ENCODE measurements around the gene LBH.

GRCh38 chr2:30217644-30218337 is 13.5 kb upstream of the LBH start:
- TF ChIP-seq, protein P1, sequence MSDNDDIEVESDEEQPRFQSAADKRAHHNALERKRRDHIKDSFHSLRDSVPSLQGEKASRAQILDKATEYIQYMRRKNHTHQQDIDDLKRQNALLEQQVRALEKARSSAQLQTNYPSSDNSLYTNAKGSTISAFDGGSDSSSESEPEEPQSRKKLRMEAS (IDR thresholded peaks at IDR 0.05): peak; percentile 78
- no peak for TF ChIP-seq CEBPB (IDR thresholded peaks at IDR 0.05)
- no peak; the same call in 1 of the 2 replicates for TF ChIP-seq REST (IDR thresholded peaks at IDR 0.05; ENCODE audit: low read depth)
- TF ChIP-seq USF1 (IDR thresholded peaks at IDR 0.05): peak; percentile 44
- no peak; the same call in 1 of the 2 replicates for TF ChIP-seq EGR1 (IDR thresholded peaks at IDR 0.05)
- peak; percentile 75 for TF ChIP-seq TEAD4 (IDR thresholded peaks at IDR 0.05)
- peak; percentile 97 for TF ChIP-seq EP300 (IDR thresholded peaks at IDR 0.05; ENCODE audit: borderline replicate concordance)
- peak; percentile 97 for TF ChIP-seq TCF12 (IDR thresholded peaks at IDR 0.05; ENCODE audit: low read depth)
- TF ChIP-seq CREB1 (IDR thresholded peaks at IDR 0.05; ENCODE audit: low read depth): no peak

All from Ishikawa (cell line).